ENCODE measurements around the gene PVRIG.

PVRIG gene

DNA sequence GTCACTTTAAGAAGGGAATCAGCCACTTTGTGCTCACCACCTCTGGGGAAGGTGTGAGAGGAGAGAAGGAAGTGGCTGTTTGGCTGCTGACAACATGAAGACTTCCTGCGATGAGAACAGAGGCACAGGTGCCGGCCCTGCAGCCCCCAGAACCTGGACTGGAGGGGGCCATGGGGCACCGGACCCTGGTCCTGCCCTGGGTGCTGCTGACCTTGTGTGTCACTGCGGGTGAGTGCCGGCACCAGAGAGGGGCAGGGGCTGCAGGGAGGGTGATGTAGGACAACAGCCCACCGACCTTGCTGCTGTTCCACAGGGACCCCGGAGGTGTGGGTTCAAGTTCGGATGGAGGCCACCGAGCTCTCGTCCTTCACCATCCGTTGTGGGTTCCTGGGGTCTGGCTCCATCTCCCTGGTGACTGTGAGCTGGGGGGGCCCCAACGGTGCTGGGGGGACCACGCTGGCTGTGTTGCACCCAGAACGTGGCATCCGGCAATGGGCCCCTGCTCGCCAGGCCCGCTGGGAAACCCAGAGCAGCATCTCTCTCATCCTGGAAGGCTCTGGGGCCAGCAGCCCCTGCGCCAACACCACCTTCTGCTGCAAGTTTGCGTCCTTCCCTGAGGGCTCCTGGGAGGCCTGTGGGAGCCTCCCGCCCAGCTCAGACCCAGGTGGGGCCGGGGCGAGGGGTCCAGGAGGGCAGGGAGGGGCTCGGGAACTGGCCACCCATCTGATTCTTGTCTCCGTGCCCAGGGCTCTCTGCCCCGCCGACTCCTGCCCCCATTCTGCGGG lies at the start of gene PVRIG:
Gene PVRIG (plus strand): TSS at position 149 of the 785 bp plus-strand sequence. CDS start 22 bp downstream, at position 171.
- H3K4me3 ChIP-seq (ENCODE audit: low read depth, low read length), result peak within 1 kb of the TSS; percentile 56

- TF ChIP-seq CTCF (IDR thresholded peaks at IDR 0.05; ENCODE audit: borderline replicate concordance, insufficient read depth, low read depth, low read length), result no peak
- no peak overlapping the region for H3K4me3 ChIP-seq (ENCODE audit: low read depth, low read length)
Measured at GRCh38 chr7:100170101-100170897, 49.5 kb upstream of the PVRIG start.

- peak overlapping the region; percentile 43 for H3K4me3 ChIP-seq (ENCODE audit: low read depth, low read length)
- TF ChIP-seq CTCF (IDR thresholded peaks at IDR 0.05; ENCODE audit: borderline replicate concordance, insufficient read depth, low read depth, low read length), result no peak
Measured at GRCh38 chr7:100171087-100171681, 48.6 kb upstream of the PVRIG start.

DNA sequence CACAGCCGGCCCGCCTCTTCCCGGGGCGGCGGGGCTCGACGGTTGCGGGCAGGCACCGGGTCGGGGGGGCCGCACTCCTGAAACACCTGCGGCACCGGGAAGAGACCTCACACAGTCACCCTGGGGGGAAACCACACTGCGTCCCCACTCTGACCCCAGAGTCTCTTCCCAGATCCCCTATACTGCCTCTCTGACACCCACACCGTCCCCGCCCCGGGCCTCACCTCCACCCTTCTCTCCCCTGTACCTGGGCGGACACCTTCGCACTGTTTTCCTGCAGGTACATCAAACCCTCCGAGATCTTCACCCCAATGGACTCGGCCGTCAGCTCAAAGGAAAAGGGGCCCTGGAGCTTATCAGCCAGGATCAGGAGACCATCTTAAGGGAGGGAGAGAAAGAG lies 47.9 kb upstream of the PVRIG start:
- peak overlapping the region; percentile 10 for H3K4me3 ChIP-seq (ENCODE audit: low read depth, low read length)

GRCh38 chr7:100173806-100174495 lies 45.8 kb upstream of the PVRIG start:
- no peak for TF ChIP-seq CTCF (IDR thresholded peaks at IDR 0.05; ENCODE audit: borderline replicate concordance, insufficient read depth, low read depth, low read length)
- no peak overlapping the region for H3K4me3 ChIP-seq (ENCODE audit: low read depth, low read length)

More for the DNA sequence above, 47.9 kb upstream of the PVRIG start:
- no peak for TF ChIP-seq CTCF (IDR thresholded peaks at IDR 0.05; ENCODE audit: borderline replicate concordance, insufficient read depth, low read depth, low read length)

DNA sequence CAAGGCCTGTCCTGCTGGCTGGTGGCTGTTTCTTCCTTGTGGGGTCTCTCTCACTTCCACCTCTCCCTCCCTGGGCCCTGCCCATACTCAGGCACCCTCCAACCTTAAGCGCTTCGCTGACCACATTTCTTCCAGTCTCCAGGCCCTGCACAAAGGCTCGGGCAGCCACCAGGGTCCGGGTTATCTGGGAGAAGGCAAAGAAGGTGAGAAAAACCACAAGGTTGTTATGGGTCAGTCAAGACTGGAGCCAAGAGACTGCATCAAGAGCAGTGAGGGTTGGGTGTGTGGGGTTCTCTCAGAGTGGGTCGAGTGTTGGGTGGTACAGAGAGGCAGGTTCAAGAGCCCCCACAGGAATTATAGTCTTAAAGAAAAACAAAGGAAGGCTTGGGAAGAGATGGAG lies 45.2 kb upstream of the PVRIG start:
- TF ChIP-seq CTCF (IDR thresholded peaks at IDR 0.05; ENCODE audit: borderline replicate concordance, insufficient read depth, low read depth, low read length), result no peak
- no peak overlapping the region for H3K4me3 ChIP-seq (ENCODE audit: low read depth, low read length)
